ENCODE data around the gene KLF6. TPM values are rescaled to one million over a fixed set of nuclear protein-coding genes. Genes with fewer than 3 reads are reported as not detected.

The KLF6 gene
- total RNA-seq, 1 donor from 2014 or later = 319 TPM

GRCh38 chr10:3778692-3779157 is 6.3 kb downstream of the KLF6 start:
- Histone ChIP-seq H4K20me1 (ENCODE audit: insufficient read depth, low read length) (peaks cover 78% of the 10 kb centered on the region), H3K36me3 (ENCODE audit: insufficient read depth, low read length) (peaks cover 61% of the 10 kb centered on the region), H3K9ac (ENCODE audit: low read length) (peak overlapping the region; percentile 100), H2AFZ (ENCODE audit: low read depth, low read length) (no peak overlapping the region), H3K79me2 (ENCODE audit: insufficient read depth, low read length) (peaks cover 60% of the 10 kb centered on the region), H3K27me3 (ENCODE audit: insufficient read depth, low read length) (no peaks in the 10 kb centered on the region), H3K9me3 (ENCODE audit: insufficient read depth, low read depth, low read length) (no peaks in the 10 kb centered on the region), H3K4me2 (ENCODE audit: low read length) (peak overlapping the region; percentile 91), H3K4me1 (ENCODE audit: insufficient read depth, low read length) (peaks cover 70% of the 10 kb centered on the region), H3K27ac (ENCODE audit: low read depth, low read length) (peak overlapping the region; percentile 98), H3K4me3 (ENCODE audit: insufficient read depth, low read depth, low read length) (peak overlapping the region; percentile 97)
- H3K27ac Mint-ChIP-seq (ENCODE audit: unreplicated experiment) = peak overlapping the region; percentile 100
- no peaks in the 10 kb centered on the region for H3K27me3 Mint-ChIP-seq (ENCODE audit: low read depth, unreplicated experiment)
- peaks cover 2% of the 10 kb centered on the region for H3K9me3 Mint-ChIP-seq (ENCODE audit: unreplicated experiment)
- TF ChIP-seq EZH2 (IDR thresholded peaks at IDR 0.05; ENCODE audit: insufficient read depth, low read length) (no peak), CTCF (IDR thresholded peaks at IDR 0.05; ENCODE audit: insufficient read depth, low read depth, low read length) (no peak)
- H3K36me3 Mint-ChIP-seq (ENCODE audit: low read depth, unreplicated experiment) = peaks cover 55% of the 10 kb centered on the region
- H3K4me1 Mint-ChIP-seq (ENCODE audit: low read depth, unreplicated experiment) = peaks cover 31% of the 10 kb centered on the region
- peak; percentile 12 for DNase-seq (ENCODE audit: low read depth)
- H3K4me3 Mint-ChIP-seq (ENCODE audit: unreplicated experiment) = peak overlapping the region; percentile 99
- FAIRE-seq = no peak

- Histone ChIP-seq H3K27me3 (ENCODE audit: insufficient read depth, low read length) (no peaks in the 10 kb centered on the region), H3K9me3 (ENCODE audit: insufficient read depth, low read depth, low read length) (no peaks in the 10 kb centered on the region), H3K4me3 (ENCODE audit: insufficient read depth, low read depth, low read length) (peak overlapping the region; percentile 11), H3K27ac (ENCODE audit: low read depth, low read length) (peak overlapping the region; percentile 98), H3K36me3 (ENCODE audit: insufficient read depth, low read length) (peaks cover 61% of the 10 kb centered on the region), H4K20me1 (ENCODE audit: insufficient read depth, low read length) (peaks cover 72% of the 10 kb centered on the region), H3K79me2 (ENCODE audit: insufficient read depth, low read length) (peaks cover 54% of the 10 kb centered on the region), H2AFZ (ENCODE audit: low read depth, low read length) (no peak overlapping the region), H3K4me1 (ENCODE audit: insufficient read depth, low read length) (peaks cover 70% of the 10 kb centered on the region), H3K9ac (ENCODE audit: low read length) (peak overlapping the region; percentile 100), H3K4me2 (ENCODE audit: low read length) (peak overlapping the region; percentile 91)
- Mint-ChIP-seq H3K4me3 (ENCODE audit: unreplicated experiment) (peak overlapping the region; percentile 99), H3K27ac (ENCODE audit: unreplicated experiment) (peak overlapping the region; percentile 100), H3K9me3 (ENCODE audit: unreplicated experiment) (peaks cover 2% of the 10 kb centered on the region), H3K36me3 (ENCODE audit: low read depth, unreplicated experiment) (peaks cover 49% of the 10 kb centered on the region), H3K4me1 (ENCODE audit: low read depth, unreplicated experiment) (peaks cover 31% of the 10 kb centered on the region), H3K27me3 (ENCODE audit: low read depth, unreplicated experiment) (no peaks in the 10 kb centered on the region)
- FAIRE-seq (no peak), DNase-seq (ENCODE audit: low read depth) (no peak)
- TF ChIP-seq CTCF (IDR thresholded peaks at IDR 0.05; ENCODE audit: insufficient read depth, low read depth, low read length) (no peak), EZH2 (IDR thresholded peaks at IDR 0.05; ENCODE audit: insufficient read depth, low read length) (no peak)
These were observed 6.9 kb downstream of the KLF6 start for GRCh38 chr10:3777981-3778691.

Data from astrocyte (in vitro differentiated cells and primary cell).